ENCODE results near the gene LY9.

LY9 gene

GRCh38 chr1:160795951-160796383 lies at the start of gene LY9:
TSS of gene LY9 (plus strand) at chr1:160796174. CDS start at chr1:160796188, 14 bp downstream.
- in situ Hi-C loops (cut with HindIII; ENCODE audit: low sequenced_read_pairs) = no loop called here
- no peak for TF ChIP-seq CTCF (IDR thresholded peaks at IDR 0.05; ENCODE audit: low read depth, low read length)
- no peak for DNase-seq (ENCODE audit: low read depth, low spot score)
- no peak within 1 kb of the TSS for H3K4me3 ChIP-seq (ENCODE audit: low read depth, low read length)

GRCh38 chr1:160746836-160747500 lies 49.0 kb upstream of the LY9 start:
- DNase-seq (ENCODE audit: low read depth, low spot score) = peak; percentile 3
- in situ Hi-C loops (cut with HindIII; ENCODE audit: low sequenced_read_pairs) = no loop called here
- H3K4me3 ChIP-seq (ENCODE audit: low read depth, low read length) = no peak overlapping the region
- TF ChIP-seq CTCF (IDR thresholded peaks at IDR 0.05; ENCODE audit: low read depth, low read length) = no peak

- H3K4me3 ChIP-seq (ENCODE audit: low read depth, low read length) = no peak overlapping the region
- in situ Hi-C loops (cut with HindIII; ENCODE audit: low sequenced_read_pairs) = no loop called here
- DNase-seq (ENCODE audit: low read depth, low spot score) = no peak
Observed at GRCh38 chr1:160747717-160748116, 48.3 kb upstream of the LY9 start.

GRCh38 chr1:160748181-160748877 lies 47.6 kb upstream of the LY9 start:
- peak; percentile 4 for DNase-seq (ENCODE audit: low read depth, low spot score)
- H3K4me3 ChIP-seq (ENCODE audit: low read depth, low read length) = no peak overlapping the region
- TF ChIP-seq CTCF (IDR thresholded peaks at IDR 0.05; ENCODE audit: low read depth, low read length) = no peak
- in situ Hi-C loops (cut with HindIII; ENCODE audit: low sequenced_read_pairs) = no loop called here

More at GRCh38 chr1:160747717-160748116, 48.3 kb upstream of the LY9 start:
- TF ChIP-seq CTCF (IDR thresholded peaks at IDR 0.05; ENCODE audit: low read depth, low read length) = no peak

- no peak overlapping the region for H3K4me3 ChIP-seq (ENCODE audit: low read depth, low read length)
- in situ Hi-C loops (cut with HindIII; ENCODE audit: low sequenced_read_pairs) = no loop called here
- no peak for TF ChIP-seq CTCF (IDR thresholded peaks at IDR 0.05; ENCODE audit: low read depth, low read length)
- peak; percentile 3 for DNase-seq (ENCODE audit: low read depth, low spot score)
Observed at GRCh38 chr1:160748878-160749269, 47.1 kb upstream of the LY9 start.

- TF ChIP-seq CTCF (IDR thresholded peaks at IDR 0.05; ENCODE audit: low read depth, low read length) = no peak
- DNase-seq (ENCODE audit: low read depth, low spot score) = no peak
- in situ Hi-C loops (cut with HindIII; ENCODE audit: low sequenced_read_pairs) = no loop called here
- H3K4me3 ChIP-seq (ENCODE audit: low read depth, low read length) = no peak overlapping the region
Observed at GRCh38 chr1:160750608-160751007, 45.4 kb upstream of the LY9 start.
